ENCODE measurements around the gene TNC. TPM values are rescaled to one million over a fixed set of nuclear protein-coding genes. Genes with fewer than 3 reads are reported as not detected.

TNC gene
- total RNA-seq (2013; cell fraction: nucleolus; rRNA removed) = 0.10 and 0.19 TPM in 2 replicates
- 0.06 and 0.60 TPM in 2 replicates for total RNA-seq (2014; rRNA removed)
- 0.09 and 0.40 TPM in 2 replicates for total RNA-seq (2014; rRNA removed; fragmentation: Illumina TruSeq; extraction: Trizol)
- total RNA-seq (2021) = 0.46 and 0.66 TPM in 2 replicates
- polyA plus RNA-seq (2011; ENCODE audit: low read depth) = 0.09 TPM
- 2.4 and 4.2 TPM in 2 replicates for polyA plus RNA-seq (2011; rRNA removed)
- 3.8 and 5.0 TPM in 2 replicates for polyA plus RNA-seq (2011; cell fraction: cytosol; rRNA removed)
- polyA plus RNA-seq (2011; cell fraction: nucleus; rRNA removed) = 2.5 and 6.0 TPM in 2 replicates
- polyA plus RNA-seq (2012) = 0.08 and 0.23 TPM in 2 replicates
- polyA plus RNA-seq (2014; fragmentation: Illumina TruSeq; extraction: Trizol) = 0.35 and 0.57 TPM in 2 replicates
- under 1 TPM; 0.05 to 0.08 TPM for polyA plus RNA-seq (2014; fragmentation: Nextera tagmentation; extraction: Ambion mirVana)
- polyA plus RNA-seq (2014; rRNA removed) = 0.09 and 0.32 TPM in 2 replicates
- polyA plus RNA-seq (2016; fragmentation: Nextera tagmentation; extraction: Ambion mirVana) = under 1 TPM; 0.10 to 0.17 TPM
- 4.1 and 8.9 TPM in 2 replicates for polyA minus RNA-seq (2011; rRNA and poly(A)+ RNA removed)
- polyA minus RNA-seq (2011; cell fraction: cytosol; rRNA and poly(A)+ RNA removed) = 0.94 and 2.9 TPM in 2 replicates
- 2.2 and 3.2 TPM in 2 replicates for polyA minus RNA-seq (2011; cell fraction: nucleus; rRNA and poly(A)+ RNA removed)
- Bru-seq, nascent RNA = percentile 14 among the genes with signal in this experiment
- percentile 9 among the genes with signal in this experiment for BruChase-seq, experiment 1, labeled RNA remaining after a 6-hour chase
- BruChase-seq, experiment 2, labeled RNA remaining after a 2-hour chase = percentile 9 among the genes with signal in this experiment
- long read RNA-seq, experiment 1, partial matches to known transcripts = 2 of 4 reads
- long read RNA-seq, experiment 1, other reads (novel, unspliced or antisense) = 2 of 4 reads
- long read RNA-seq, experiment 2, partial matches to known transcripts = 29 of 44 reads
- long read RNA-seq, experiment 2, other reads (novel, unspliced or antisense) = 15 of 44 reads

DNA sequence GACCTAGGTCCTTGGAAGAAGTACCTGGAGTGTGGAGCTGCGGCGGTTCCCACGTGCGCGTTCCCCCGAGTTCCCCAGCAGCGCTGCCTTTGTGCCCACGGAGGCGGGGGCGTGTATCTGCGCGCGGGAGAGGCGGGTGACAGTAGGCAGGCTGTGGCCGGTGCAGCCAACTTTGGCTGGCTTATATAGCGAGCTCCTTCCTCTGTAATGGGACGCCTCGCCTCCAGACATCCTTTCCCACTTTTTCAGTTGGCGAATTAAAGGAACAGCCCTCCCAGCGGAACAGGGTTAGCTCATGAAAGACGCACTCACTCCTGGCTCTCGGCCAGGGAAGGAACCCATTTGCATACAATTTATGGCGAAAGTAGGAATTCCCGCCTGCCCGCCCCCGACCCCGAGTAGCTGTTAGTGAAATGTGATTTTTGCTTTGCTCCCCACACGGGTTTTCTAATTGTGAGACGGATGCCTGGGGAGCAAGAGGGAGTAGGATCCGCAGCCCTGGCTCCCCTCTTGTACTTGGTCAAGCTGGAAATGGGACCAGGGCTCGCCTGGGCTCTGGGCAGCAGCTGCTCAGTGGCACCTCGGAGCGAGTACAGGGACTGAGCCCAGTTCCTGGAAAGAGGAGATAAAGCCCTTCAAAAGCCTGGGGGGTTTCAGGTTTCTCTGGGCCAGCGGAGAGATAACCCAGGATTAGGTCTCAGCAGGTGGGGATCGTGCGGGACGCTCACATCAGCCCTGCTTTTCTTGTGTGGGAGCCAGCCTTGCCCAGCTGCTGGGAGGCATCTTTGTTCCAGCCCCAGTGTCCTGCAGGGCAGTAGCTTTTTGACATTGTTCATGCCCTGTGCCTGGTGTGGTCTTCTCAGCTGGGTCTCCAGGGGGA lies at the start of gene TNC:
TSS of gene TNC (minus strand) at position 159 of the 880 bp plus-strand sequence. CDS start 27,139 bp downstream, outside the sequence.
- TF ChIP-seq RAD21 (IDR thresholded peaks at IDR 0.05; ENCODE audit: insufficient read depth, low read depth, low read length) (no peak), SREBF2 (IDR thresholded peaks at IDR 0.05; ENCODE audit: low read length) (no peak), EGR1 (IDR thresholded peaks at IDR 0.05; ENCODE audit: borderline replicate concordance in 1 of 2, low read depth in 2 of 2, low read length in 2 of 2) (no peak), SUZ12 (IDR thresholded peaks at IDR 0.05; ENCODE audit: unreplicated experiment) (no peak), ESRRA (IDR thresholded peaks at IDR 0.05; ENCODE audit: low read length) (no peak)
- TF ChIP-seq, protein P1, sequence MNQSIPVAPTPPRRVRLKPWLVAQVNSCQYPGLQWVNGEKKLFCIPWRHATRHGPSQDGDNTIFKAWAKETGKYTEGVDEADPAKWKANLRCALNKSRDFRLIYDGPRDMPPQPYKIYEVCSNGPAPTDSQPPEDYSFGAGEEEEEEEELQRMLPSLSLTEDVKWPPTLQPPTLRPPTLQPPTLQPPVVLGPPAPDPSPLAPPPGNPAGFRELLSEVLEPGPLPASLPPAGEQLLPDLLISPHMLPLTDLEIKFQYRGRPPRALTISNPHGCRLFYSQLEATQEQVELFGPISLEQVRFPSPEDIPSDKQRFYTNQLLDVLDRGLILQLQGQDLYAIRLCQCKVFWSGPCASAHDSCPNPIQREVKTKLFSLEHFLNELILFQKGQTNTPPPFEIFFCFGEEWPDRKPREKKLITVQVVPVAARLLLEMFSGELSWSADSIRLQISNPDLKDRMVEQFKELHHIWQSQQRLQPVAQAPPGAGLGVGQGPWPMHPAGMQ (IDR thresholded peaks at IDR 0.05; ENCODE audit: borderline replicate concordance) = no peak
- SMC1A ChIA-PET (ENCODE audit: uncharacterized antibody, unreplicated experiment) = no interaction called here
- Histone ChIP-seq H3K4me3 (no peak within 1 kb of the TSS), H3K4me1 (ENCODE audit: control insufficient read depth, insufficient read depth, low read length) (no peaks in the 10 kb centered on the region), H3K9me3 (replicated peaks; ENCODE audit: control insufficient read depth, insufficient read depth, low read length) (no peaks in the 10 kb centered on the region), H3K27me3 (replicated peaks in 1 of 2; ENCODE audit: control insufficient read depth in 2 of 2, insufficient read depth in 2 of 2, low read length in 1 of 2) (peaks cover 7 to 25% of the 10 kb centered on the region in 2 experiments), H3K27ac (ENCODE audit: control insufficient read depth, insufficient read depth) (no peak within 1 kb of the TSS), H3K36me3 (ENCODE audit: control insufficient read depth in 2 of 2, insufficient read depth in 2 of 2, low read length in 1 of 2) (no peaks in the 10 kb centered on the region), H3K4me2 (ENCODE audit: control insufficient read depth, insufficient read depth) (no peak within 1 kb of the TSS), H2AFZ (ENCODE audit: control insufficient read depth, low read depth, low read length) (no peak within 1 kb of the TSS), H3K9ac (ENCODE audit: control insufficient read depth, insufficient read depth, low read length) (no peak within 1 kb of the TSS), H4K20me1 (ENCODE audit: control insufficient read depth, insufficient read depth) (no peaks in the 10 kb centered on the region), H3K79me2 (ENCODE audit: control insufficient read depth, insufficient read depth, low read length) (no peaks in the 10 kb centered on the region)
- in situ Hi-C loops (cut with MboI) = no loop called here
- no peak for FAIRE-seq
- no peak for ATAC-seq
- POLR2A ChIA-PET = no interaction called here
- BruUV-seq (replicated peaks) = no TSS peak
- no peak for DNase-seq (ENCODE audit: low read depth, low spot score)
- CTCF ChIA-PET = no interaction called here
- 6% methylated on average over 37 of the region's 37 CpGs for WGBS (ENCODE audit: insufficient coverage, insufficient replicate concordance, low lambda C conversion rate, missing lambda C conversion rate)
- intact Hi-C loops (cut with micrococcal nuclease; ENCODE audit: unreplicated experiment) = no loop called here
- RAD21 ChIA-PET (ENCODE audit: unreplicated experiment) = no interaction called here
